Calu3 (cell line): ENCODE data around the gene XIRP1. TPM values are rescaled to one million over a fixed set of nuclear protein-coding genes. Genes with fewer than 3 reads are reported as not detected.
A peak's percentile ranks its signal among the peaks of the same experiment; 100 is the strongest.

Experiments
- BruUV-seq: library from RNA; stranded (reverse); fragments of 400-500 nt; replicated peaks from 2 replicates; lab custom pipeline; 2021; lab: Mats Ljungman, UMichigan
- CTCF ChIA-PET: fragments of 300-600 bp; sonication (Branson Sonifier 250); formaldehyde crosslinking; loops from one replicate; lab custom pipeline; 2022; ENCODE audit warnings: antibody characterized with exemption; lab: Charles Lee
- DNase-seq: peaks from one replicate; pipeline ENCODE4 v3.0.0; 2022
- H3K27ac Mint-ChIP-seq: one replicate; pipeline ENCODE4 v1.8.0; 2022; ENCODE audit warnings: mixed read lengths; ENCODE audit not compliant: unreplicated experiment
- H3K27me3 Mint-ChIP-seq: one replicate; pipeline ENCODE4 v1.8.0; 2022; ENCODE audit warnings: mixed read lengths; ENCODE audit not compliant: unreplicated experiment
- H3K36me3 Mint-ChIP-seq: one replicate; pipeline ENCODE4 v1.8.0; 2022; ENCODE audit warnings: mild to moderate bottlenecking, moderate library complexity, mixed read lengths; ENCODE audit not compliant: insufficient read depth, unreplicated experiment
- H3K4me1 Mint-ChIP-seq: one replicate; pipeline ENCODE4 v1.8.0; 2022; ENCODE audit warnings: mild to moderate bottlenecking, low read depth, mixed read lengths; ENCODE audit not compliant: unreplicated experiment
- H3K4me3 Mint-ChIP-seq: one replicate; pipeline ENCODE4 v1.8.0; 2022; ENCODE audit warnings: mild to moderate bottlenecking, low read depth, moderate library complexity, mixed read lengths; ENCODE audit not compliant: unreplicated experiment
- H3K9me3 Mint-ChIP-seq: one replicate; pipeline ENCODE4 v1.8.0; 2022; ENCODE audit warnings: low read depth, mixed read lengths; ENCODE audit not compliant: unreplicated experiment
- intact Hi-C: fragments of 100-400 bp; cut with micrococcal nuclease; formaldehyde crosslinking; loops from one replicate; pipeline ENCODE4 v1.10.0; 2022; ENCODE audit not compliant: unreplicated experiment
- total RNA-seq: library from RNA; stranded (reverse); gene quantifications from 2 replicates; pipeline ENCODE4 v1.2.3, GENCODE V29; 2022
- TF ChIP-seq, protein P1 (sequence below): fragments of 200-600 bp; IDR thresholded peaks from one replicate; pipeline ENCODE4 v1.8.0; 2022; ENCODE audit warnings: antibody characterized with exemption; ENCODE audit not compliant: unreplicated experiment

Gene XIRP1
- total RNA-seq, 1 experiment from 2014 or later, result not detected

DNA sequence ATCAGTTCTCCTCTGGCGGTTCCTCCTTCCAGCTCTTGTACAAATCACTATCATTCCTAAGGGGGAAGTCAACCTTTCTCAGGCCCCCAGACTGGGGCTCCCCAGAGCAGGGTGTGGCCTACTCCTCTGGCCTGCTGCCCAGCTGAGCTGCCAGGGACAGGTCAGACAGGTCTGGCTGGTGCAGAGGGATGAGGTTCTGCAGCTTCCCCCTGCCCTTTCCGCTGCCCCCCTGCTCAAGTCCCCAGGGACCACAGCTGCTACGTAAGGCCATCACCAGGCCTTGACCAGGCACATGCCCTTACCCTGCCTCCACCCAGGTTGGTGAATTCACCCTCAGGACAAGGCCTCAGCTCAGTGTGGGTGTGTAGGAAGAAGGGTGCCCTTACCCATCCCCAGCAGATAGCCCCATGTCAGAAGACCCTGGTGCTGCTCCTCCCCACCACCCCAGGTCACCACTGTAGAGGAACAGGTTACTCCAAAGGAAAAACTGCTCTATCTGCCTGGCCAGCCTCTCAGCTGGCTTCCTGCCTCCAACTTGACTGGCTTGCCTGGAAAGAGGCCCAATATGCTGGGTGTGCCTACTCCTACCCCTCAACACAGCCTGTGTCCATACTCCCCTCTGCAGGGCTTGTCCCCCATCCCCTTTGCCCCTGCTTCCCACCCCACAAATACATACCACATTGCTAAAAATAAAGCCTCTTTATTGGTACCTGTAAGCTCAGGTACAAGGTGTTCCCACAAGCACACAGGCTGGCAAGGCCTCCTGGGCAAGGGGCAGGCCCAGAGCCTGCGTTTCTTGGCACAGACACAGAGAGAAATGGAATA lies 51.0 kb downstream of the XIRP1 start:
- TF ChIP-seq, protein P1, sequence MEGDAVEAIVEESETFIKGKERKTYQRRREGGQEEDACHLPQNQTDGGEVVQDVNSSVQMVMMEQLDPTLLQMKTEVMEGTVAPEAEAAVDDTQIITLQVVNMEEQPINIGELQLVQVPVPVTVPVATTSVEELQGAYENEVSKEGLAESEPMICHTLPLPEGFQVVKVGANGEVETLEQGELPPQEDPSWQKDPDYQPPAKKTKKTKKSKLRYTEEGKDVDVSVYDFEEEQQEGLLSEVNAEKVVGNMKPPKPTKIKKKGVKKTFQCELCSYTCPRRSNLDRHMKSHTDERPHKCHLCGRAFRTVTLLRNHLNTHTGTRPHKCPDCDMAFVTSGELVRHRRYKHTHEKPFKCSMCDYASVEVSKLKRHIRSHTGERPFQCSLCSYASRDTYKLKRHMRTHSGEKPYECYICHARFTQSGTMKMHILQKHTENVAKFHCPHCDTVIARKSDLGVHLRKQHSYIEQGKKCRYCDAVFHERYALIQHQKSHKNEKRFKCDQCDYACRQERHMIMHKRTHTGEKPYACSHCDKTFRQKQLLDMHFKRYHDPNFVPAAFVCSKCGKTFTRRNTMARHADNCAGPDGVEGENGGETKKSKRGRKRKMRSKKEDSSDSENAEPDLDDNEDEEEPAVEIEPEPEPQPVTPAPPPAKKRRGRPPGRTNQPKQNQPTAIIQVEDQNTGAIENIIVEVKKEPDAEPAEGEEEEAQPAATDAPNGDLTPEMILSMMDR, result no peak
- peak overlapping the region; percentile 52 for H3K4me3 Mint-ChIP-seq
- CTCF ChIA-PET, result interaction anchor here (0.6 to 1.9 kb wide), 5 partner anchors 9 to 45 kb away, joined by 3 to 18 read pairs (median 3); no protein-coding TSS in a partner anchor
- no TSS peak for BruUV-seq
- H3K27ac Mint-ChIP-seq, result peak overlapping the region; percentile 89
- H3K4me1 Mint-ChIP-seq, result peaks cover 36% of the 10 kb centered on the region
- intact Hi-C loops, result loop anchor here (2.0 kb wide), 1 partner anchor 15 kb away; no protein-coding TSS in a partner anchor
- no peaks in the 10 kb centered on the region for H3K9me3 Mint-ChIP-seq
- H3K27me3 Mint-ChIP-seq, result no peaks in the 10 kb centered on the region
- DNase-seq, result peak; percentile 92
- H3K36me3 Mint-ChIP-seq, result peaks cover 57% of the 10 kb centered on the region

DNA sequence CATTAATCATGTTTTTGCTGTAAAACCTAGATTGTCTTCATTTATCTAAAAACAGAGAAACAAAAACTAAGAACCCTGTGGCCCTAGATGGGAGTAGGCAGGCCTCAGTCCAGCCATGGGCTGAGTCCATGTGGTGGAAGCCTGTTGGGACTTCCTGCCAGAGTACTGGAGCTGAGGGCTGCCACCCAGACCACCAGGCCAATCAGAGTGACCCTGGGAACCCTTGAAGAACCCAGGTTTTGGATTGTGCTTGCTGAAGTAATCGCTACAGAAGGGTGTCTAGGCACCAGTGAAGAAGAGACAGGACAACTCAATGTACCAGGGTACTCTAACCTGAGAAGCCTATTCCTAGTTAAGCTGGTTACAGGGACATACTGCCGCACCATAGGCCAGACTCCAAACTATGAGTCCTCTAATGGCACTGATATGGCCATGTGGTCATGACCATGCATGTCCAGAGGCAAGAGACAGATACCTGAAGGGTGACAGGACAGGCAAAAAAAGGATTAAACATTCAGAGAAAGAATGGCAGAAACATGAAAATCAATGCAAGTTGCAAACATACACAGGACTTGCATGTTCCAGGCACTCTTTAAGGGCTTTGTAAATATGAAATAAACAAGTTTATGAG lies 51.9 kb downstream of the XIRP1 start:
- CTCF ChIA-PET, result interaction anchor here (0.6 to 1.9 kb wide), 5 partner anchors 9 to 44 kb away, joined by 3 to 18 read pairs (median 3); no protein-coding TSS in a partner anchor
- no peaks in the 10 kb centered on the region for H3K27me3 Mint-ChIP-seq
- H3K36me3 Mint-ChIP-seq, result peaks cover 57% of the 10 kb centered on the region
- DNase-seq, result no peak
- H3K4me3 Mint-ChIP-seq, result peak overlapping the region; percentile 52
- intact Hi-C loops, result loop anchor here (2.0 kb wide), 1 partner anchor 14 kb away; no protein-coding TSS in a partner anchor
- H3K9me3 Mint-ChIP-seq, result no peaks in the 10 kb centered on the region
- H3K4me1 Mint-ChIP-seq, result peaks cover 30% of the 10 kb centered on the region
- peak overlapping the region; percentile 89 for H3K27ac Mint-ChIP-seq
- TF ChIP-seq, protein P1, result no peak
- no TSS peak for BruUV-seq

DNA sequence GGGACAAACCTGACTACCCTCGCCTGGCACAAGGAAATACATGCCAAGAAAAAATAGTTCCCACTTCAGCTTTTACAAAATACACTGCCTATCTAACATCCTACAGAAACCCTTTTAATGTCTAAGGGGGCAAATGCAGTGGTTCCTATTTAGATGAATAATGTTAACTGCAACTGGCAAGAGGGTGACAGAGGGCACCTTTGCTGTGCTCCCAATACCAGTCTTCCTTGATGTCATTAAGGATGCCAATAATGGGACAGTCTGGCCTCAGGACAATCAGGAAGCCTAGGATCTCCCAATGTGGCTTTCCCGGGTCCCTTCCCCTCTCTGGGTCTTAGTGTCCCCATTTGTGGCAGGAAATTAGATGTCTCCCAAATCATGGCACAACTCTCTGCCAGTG lies 53.0 kb downstream of the XIRP1 start:
- CTCF ChIA-PET, result no interaction called here

DNA sequence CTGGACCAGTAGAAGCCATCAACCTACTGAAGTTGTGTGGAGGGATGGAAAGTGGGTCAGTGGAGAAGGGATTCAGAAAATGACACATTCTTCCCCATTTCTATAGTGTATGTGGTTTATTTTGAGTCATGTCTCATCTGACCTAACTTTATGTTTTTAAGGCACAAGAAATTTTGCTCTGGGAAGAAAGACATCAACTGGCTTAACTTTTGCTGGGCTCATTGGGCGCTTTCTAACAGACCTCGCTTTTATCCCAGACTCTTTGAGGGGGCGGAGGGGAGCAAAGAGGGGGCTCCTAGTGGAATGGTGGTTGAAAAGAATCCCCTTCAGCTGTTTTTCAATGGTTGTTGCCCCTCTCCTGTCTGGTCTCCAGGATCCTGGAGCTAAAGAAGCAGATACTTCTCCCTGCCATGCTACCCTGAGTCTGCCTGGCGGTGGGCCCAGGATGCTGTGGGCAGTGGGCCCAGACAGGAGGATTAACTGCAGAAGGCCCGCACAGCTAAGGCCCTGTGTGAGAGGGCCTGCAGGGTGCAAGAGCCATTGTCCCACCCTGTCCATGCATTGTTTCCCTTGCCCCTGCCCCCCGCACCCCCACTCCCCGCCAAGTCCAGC lies 53.5 kb downstream of the XIRP1 start:
- Mint-ChIP-seq H3K36me3 (peaks cover 49% of the 10 kb centered on the region), H3K27ac (no peak overlapping the region), H3K27me3 (no peaks in the 10 kb centered on the region), H3K4me1 (peaks cover 30% of the 10 kb centered on the region), H3K9me3 (no peaks in the 10 kb centered on the region), H3K4me3 (no peak overlapping the region)
- DNase-seq, result no peak
- intact Hi-C loops, result no loop called here
- BruUV-seq, result no TSS peak
- CTCF ChIA-PET, result no interaction called here
- TF ChIP-seq, protein P1, result no peak

More for the DNA sequence above, 53.0 kb downstream of the XIRP1 start:
- no peak overlapping the region for H3K27ac Mint-ChIP-seq
- H3K4me1 Mint-ChIP-seq, result peaks cover 30% of the 10 kb centered on the region
- no peaks in the 10 kb centered on the region for H3K27me3 Mint-ChIP-seq
- H3K36me3 Mint-ChIP-seq, result peaks cover 55% of the 10 kb centered on the region
- no peaks in the 10 kb centered on the region for H3K9me3 Mint-ChIP-seq
- TF ChIP-seq, protein P1, result no peak
- no peak overlapping the region for H3K4me3 Mint-ChIP-seq
- intact Hi-C loops, result no loop called here
- no peak for DNase-seq
- BruUV-seq, result no TSS peak
